HG03571 (cell line): Measurements from ENCODE around the gene RNFT1.
"Not testable (repeated sequence)": the region's sequence is repeated elsewhere in the genome, so short reads cannot be mapped to it uniquely, and the experiment has no call there.

Experiments used
- ATAC-seq: cut with Tn5 transposase; IDR thresholded peaks from one replicate; pipeline ENCODE4 v1.9.1; 2021; ENCODE audit not compliant: unreplicated experiment

Gene RNFT1

GRCh38 chr17:59930121-59930520, 34.4 kb downstream of the RNFT1 start:
- ATAC-seq, result not testable (repeated sequence)

- ATAC-seq, result not testable (repeated sequence)
Measured at GRCh38 chr17:59920637-59921036, 43.9 kb downstream of the RNFT1 start.

GRCh38 chr17:59916446-59916845, 48.1 kb downstream of the RNFT1 start:
- ATAC-seq, result no peak

- no peak for ATAC-seq
Measured at GRCh38 chr17:59914274-59914854, 50.2 kb downstream of the RNFT1 start.

- ATAC-seq, result no peak
Measured at GRCh38 chr17:59907467-59907866, 57.1 kb downstream of the RNFT1 start.

- ATAC-seq, result no peak
Measured at GRCh38 chr17:59903455-59903854, 61.1 kb downstream of the RNFT1 start.
